Body of pancreas (tissue), 4 donors: ENCODE data around the gene ILF3. TPM values are rescaled to one million over a fixed set of nuclear protein-coding genes. Genes with fewer than 3 reads are reported as not detected.
A peak's percentile ranks its signal among the peaks of the same experiment; 100 is the strongest.

Source experiments
- ATAC-seq: fragments of 150-250 bp; one replicate; pipeline ENCODE4 v1.9.1; 2016
- DNase-seq, 4 donors: peaks; one replicate each; pipeline ENCODE4 v3.0.0-alpha.2; 2019
- H3K27ac ChIP-seq, 4 donors: fragments of 200-600 bp; sonication (generic); 1 replicate in 3 of 4; 2 replicates in 1 of 4; pipeline versions ENCODE4 v1.5.1 to v1.6.1; 2016 to 2019; ENCODE audit warnings: mild to moderate bottlenecking in 1 of 4, mixed read lengths in 1 of 4, moderate library complexity in 1 of 4
- H3K27me3 ChIP-seq, 2 donors: fragments of 200-600 bp; sonication (generic); one replicate each; pipeline ENCODE4 v1.6.0; 2016; ENCODE audit warnings: mild to moderate bottlenecking in 1 of 2
- H3K36me3 ChIP-seq, 2 donors: fragments of 200-600 bp; sonication (generic); replicated peaks in 1 of 2; 2 replicates each; pipeline ENCODE4 v1.5.1; 2016; ENCODE audit warnings: low read depth in 2 of 2; ENCODE audit not compliant: insufficient read depth in 1 of 2
- H3K4me1 ChIP-seq: fragments of 200-600 bp; sonication (generic); one replicate; pipeline ENCODE4 v1.6.0; 2016
- H3K4me3 ChIP-seq, 2 donors: fragments of 200-600 bp; sonication (generic); 1 replicate in 1 of 2; 2 replicates in 1 of 2; pipeline ENCODE4 v1.5.1; 2016 to 2019
- H3K9me3 ChIP-seq, 3 donors: fragments of 200-600 bp; sonication (generic); 1 replicate in 2 of 3; 2 replicates in 1 of 3; pipeline ENCODE4 v1.5.1; 2016
- CTCF ChIP-seq, 7 experiments: fragments of 450-650 bp in 4 of 7; fragments of 200-600 bp in 3 of 7; sonication (generic) in 3 of 7; IDR thresholded peaks; one replicate each; pipeline ENCODE4 v1.5.1; 2016 to 2019; ENCODE audit warnings: antibody characterized with exemption in 7 of 7
- POLR2A ChIP-seq, 3 donors: fragments of 450-650 bp; IDR thresholded peaks; one replicate each; pipeline ENCODE4 v1.6.1; 2016; ENCODE audit warnings: antibody characterized with exemption in 3 of 3, mild to moderate bottlenecking in 2 of 3
- WGBS, 2 donors: methylation state at CpG; one replicate each; pipeline ENCODE4 v1.1.5; 2017; 5-methylcytosine and 5-hydroxymethylcytosine counted together
- intact Hi-C: fragments of 100-400 bp; cut with DNase I; formaldehyde crosslinking; loops from one replicate; pipeline ENCODE4 v1.15.1; 2023
- total RNA-seq, 2 donors: library from RNA; depleted of rRNA; stranded (reverse); fragments of >200 nt; gene quantifications; one replicate each; pipeline ENCODE4 v1.1.0, GENCODE V29; 2016

The ILF3 gene
- total RNA-seq = 100 to 1,000 TPM in 1 of 2 donors, 10 to 100 TPM in 1; 90.3 to 150 TPM

GRCh38 chr19:10653732-10654609 is at the start of gene ILF3:
Gene ILF3 (plus strand): TSS chr19:10654346. CDS start chr19:10670606, 16,260 bp downstream.
- intact Hi-C loops = no loop called here
- H3K36me3 ChIP-seq = no peaks in the 10 kb centered on the region
- H3K27ac ChIP-seq = peak within 1 kb of the TSS; percentile 99 to 100 (median 99)
- WGBS, 2 donors = 0 to 1% methylated on average over 10 to 66 of the region's 91 CpGs
- no peaks in the 10 kb centered on the region for H3K27me3 ChIP-seq
- H3K4me1 ChIP-seq = peaks cover 46% of the 10 kb centered on the region
- DNase-seq (peak; percentile 99 to 100 (median 100)), ATAC-seq (peak; percentile 82)
- TF ChIP-seq POLR2A (IDR thresholded peaks at IDR 0.05) = peak; percentile 98 to 99 (median 99)
- peak in 3 of 7 experiments; percentile 1 to 25 (median 10) for TF ChIP-seq CTCF (IDR thresholded peaks at IDR 0.05)
- H3K4me3 ChIP-seq = peak within 1 kb of the TSS; percentile 85 to 99
- no peaks in the 10 kb centered on the region for H3K9me3 ChIP-seq

GRCh38 chr19:10604460-10604980 is 49.6 kb upstream of the ILF3 start:
- H3K36me3 ChIP-seq = no peaks in the 10 kb centered on the region
- intact Hi-C loops = no loop called here
- TF ChIP-seq CTCF (IDR thresholded peaks at IDR 0.05) (no peak), POLR2A (IDR thresholded peaks at IDR 0.05) (no peak)
- peaks cover 27% of the 10 kb centered on the region for H3K4me1 ChIP-seq
- DNase-seq (peak in 1 of 4 donors; percentile 17), ATAC-seq (no peak)
- 75 to 89% methylated on average over 5 to 9 of the region's 9 CpGs for WGBS, 2 donors
- peak overlapping the region; percentile 47 to 86 (median 66) for H3K27ac ChIP-seq
- no peaks in the 10 kb centered on the region for H3K9me3 ChIP-seq
- H3K27me3 ChIP-seq = no peaks in the 10 kb centered on the region
- H3K4me3 ChIP-seq = no peak overlapping the region

- H3K4me1 ChIP-seq = peaks cover 24% of the 10 kb centered on the region
- TF ChIP-seq CTCF (IDR thresholded peaks at IDR 0.05) (peak in 1 of 7 experiments; percentile 3), POLR2A (IDR thresholded peaks at IDR 0.05) (no peak)
- no peak for DNase-seq
These were observed 42.2 kb upstream of the ILF3 start for GRCh38 chr19:10611907-10612306.

GRCh38 chr19:10612499-10613119 is 41.5 kb upstream of the ILF3 start:
- TF ChIP-seq CTCF (IDR thresholded peaks at IDR 0.05) (peak in 1 of 7 experiments; percentile 8), POLR2A (IDR thresholded peaks at IDR 0.05) (peak in 2 of 3 donors; percentile 25 to 54)
- H3K36me3 ChIP-seq = no peaks in the 10 kb centered on the region
- DNase-seq (peak; percentile 96 to 97 (median 97)), ATAC-seq (peak; percentile 99)
- no peak overlapping the region for H3K4me3 ChIP-seq
- H3K4me1 ChIP-seq = peaks cover 24% of the 10 kb centered on the region
- H3K9me3 ChIP-seq = no peaks in the 10 kb centered on the region
- no peaks in the 10 kb centered on the region for H3K27me3 ChIP-seq
- peak overlapping the region; percentile 27 to 86 (median 70) for H3K27ac ChIP-seq
- intact Hi-C loops = no loop called here
- WGBS, 2 donors = 17 to 30% methylated on average over 14 to 15 of the region's 15 CpGs

More at GRCh38 chr19:10611907-10612306, 42.2 kb upstream of the ILF3 start:
- intact Hi-C loops = no loop called here
- no peaks in the 10 kb centered on the region for H3K27me3 ChIP-seq
- H3K9me3 ChIP-seq = no peaks in the 10 kb centered on the region
- 83 to 84% methylated on average over 5 of the region's 5 CpGs for WGBS, 2 donors
- no peaks in the 10 kb centered on the region for H3K36me3 ChIP-seq
- no peak overlapping the region for H3K4me3 ChIP-seq
- no peak for ATAC-seq
- H3K27ac ChIP-seq = peak overlapping the region in 3 of 4 donors; percentile 70 to 86 (median 71)
